ENCODE results near the gene PTPN14.

GRCh38 chr1:214330715-214331114 is 220.7 kb downstream of the PTPN14 start:
- TF ChIP-seq EP300 (IDR thresholded peaks at IDR 0.05; ENCODE audit: borderline replicate concordance in 1 of 2, low read depth in 2 of 2, low read length in 2 of 2) (no peak), ASH2L (IDR thresholded peaks at IDR 0.05; ENCODE audit: low read length) (no peak), POLR2AphosphoS5 (IDR thresholded peaks at IDR 0.05; ENCODE audit: low read depth, low read length) (no peak)
